HT1080 (cell line): Measurements from ENCODE around the gene HSPB9. TPM values are rescaled to one million over a fixed set of nuclear protein-coding genes. Genes with fewer than 3 reads are reported as not detected.

ENCODE experiments used
- DNase-seq: peaks from one replicate; pipeline ENCODE4 v3.0.0-alpha.2; 2015; ENCODE audit warnings: low read depth
- polyA plus RNA-seq, 2 experiments: library from polyadenylated mRNA; depleted of rRNA; stranded (reverse); fragments of >200 nt; gene quantifications; 2 replicates each; pipeline ENCODE4 v1.2.3, GENCODE V29; 2015
- total RNA-seq: library from RNA; depleted of rRNA; stranded (reverse); fragments of >200 nt; shearing (Covaris generic); gene quantifications from 2 replicates; pipeline ENCODE4 v1.2.3, GENCODE V29; 2014; rRNA removed

The HSPB9 gene, protein sequence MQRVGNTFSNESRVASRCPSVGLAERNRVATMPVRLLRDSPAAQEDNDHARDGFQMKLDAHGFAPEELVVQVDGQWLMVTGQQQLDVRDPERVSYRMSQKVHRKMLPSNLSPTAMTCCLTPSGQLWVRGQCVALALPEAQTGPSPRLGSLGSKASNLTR
- total RNA-seq: 0.23 TPM in 1 of 2 replicates, not detected in the other
- polyA plus RNA-seq (2015; cell fraction: cytosol; rRNA removed): not detected in 2 replicates
- polyA plus RNA-seq (2015; cell fraction: nucleus; rRNA removed): 0.14 TPM in 2 replicates

DNA sequence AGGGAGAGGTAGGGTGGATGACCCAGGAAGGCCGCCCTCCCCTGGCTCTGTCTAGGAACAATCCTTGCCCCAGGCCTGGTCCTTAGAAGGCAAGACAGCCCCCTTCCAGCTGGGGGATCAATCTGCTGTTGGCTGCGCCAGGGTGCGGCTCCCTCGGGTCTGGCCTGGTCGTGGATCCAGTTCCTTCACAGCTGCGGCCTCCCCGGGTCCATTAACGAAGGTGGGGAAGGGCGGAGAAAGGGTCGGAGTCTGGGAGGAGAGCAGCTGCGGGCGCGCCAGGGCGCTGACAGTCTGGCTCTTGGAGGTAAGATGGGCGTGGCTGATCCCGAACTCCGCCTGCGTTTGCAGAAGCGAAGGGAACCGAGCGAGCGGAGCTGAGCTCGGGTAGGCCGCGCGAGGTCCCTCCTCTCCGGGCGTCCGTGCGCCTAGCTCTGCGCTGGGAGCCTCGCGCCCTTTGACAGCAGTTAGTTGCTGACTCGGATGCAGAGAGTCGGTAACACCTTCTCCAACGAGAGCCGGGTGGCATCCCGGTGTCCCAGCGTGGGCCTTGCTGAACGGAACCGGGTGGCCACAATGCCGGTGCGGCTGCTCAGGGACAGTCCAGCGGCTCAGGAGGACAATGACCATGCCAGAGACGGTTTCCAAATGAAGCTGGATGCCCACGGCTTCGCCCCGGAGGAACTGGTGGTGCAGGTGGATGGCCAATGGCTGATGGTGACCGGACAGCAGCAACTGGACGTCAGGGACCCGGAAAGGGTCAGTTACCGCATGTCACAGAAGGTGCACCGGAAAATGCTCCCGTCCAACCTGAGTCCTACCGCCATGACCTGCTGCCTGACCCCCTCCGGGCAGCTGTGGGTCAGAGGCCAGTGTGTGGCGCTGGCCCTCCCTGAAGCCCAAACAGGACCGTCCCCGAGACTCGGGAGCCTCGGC lies at the start of gene HSPB9:
HSPB9 (plus strand) TSS at position 434 of the 933 bp plus-strand sequence; CDS start at position 481, 47 bp downstream.
- DNase-seq: no peak

DNA sequence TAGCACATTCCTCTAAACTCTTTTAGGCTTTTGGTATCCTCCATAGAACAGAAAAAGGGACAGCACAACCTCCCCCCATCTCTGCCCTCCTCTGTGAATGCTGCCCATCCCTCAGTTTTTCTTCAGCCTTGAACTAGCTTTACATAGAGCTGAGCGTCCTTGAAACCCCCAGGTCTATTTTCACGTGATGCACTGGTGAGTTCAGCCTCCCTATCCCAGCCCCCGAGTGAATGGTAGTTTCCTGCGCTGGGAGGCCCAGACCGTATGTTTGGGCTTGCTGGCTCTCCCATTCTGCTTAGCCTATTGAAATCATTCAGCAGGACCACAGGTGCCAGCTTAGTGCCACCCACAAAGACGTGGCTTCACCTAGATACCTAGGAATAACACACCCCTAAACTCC lies 46.8 kb upstream of the HSPB9 start:
- no peak for DNase-seq

DNA sequence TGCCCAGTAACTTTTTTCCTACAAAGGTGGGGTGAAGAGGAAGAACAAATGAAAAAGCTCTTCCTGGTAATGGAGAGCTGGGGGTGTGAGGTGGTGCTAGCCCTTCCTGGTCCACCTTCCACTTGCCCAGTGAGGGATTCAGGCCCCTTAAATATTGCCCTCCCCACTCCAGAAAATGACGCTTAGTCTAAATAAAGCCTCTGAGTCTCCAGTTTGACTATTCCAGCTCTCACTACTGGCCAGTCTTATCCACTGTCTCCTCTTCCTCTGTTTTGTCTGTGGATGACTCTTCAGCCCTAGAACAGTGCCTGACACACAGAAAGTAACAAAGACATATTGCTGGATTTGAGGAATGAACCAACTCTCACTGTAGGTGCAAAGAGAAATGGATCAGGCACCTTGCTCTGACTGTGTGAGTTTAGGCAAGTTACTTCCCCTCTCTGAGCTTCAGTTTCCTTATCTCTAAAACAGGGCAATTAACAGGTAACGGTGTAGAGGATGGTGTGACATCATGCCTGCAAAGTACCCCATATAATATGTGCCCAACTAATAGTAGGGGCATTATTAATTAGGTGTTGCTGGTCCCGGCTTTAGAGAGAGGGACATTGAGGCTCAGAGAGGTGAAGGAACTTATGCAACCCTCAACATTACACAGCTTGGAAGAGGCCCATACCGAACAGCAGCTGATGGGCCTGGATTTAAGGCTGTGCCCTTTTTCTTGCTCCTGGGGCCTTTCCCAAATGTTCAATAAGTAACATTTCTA lies 45.6 kb upstream of the HSPB9 start:
- no peak for DNase-seq

DNA sequence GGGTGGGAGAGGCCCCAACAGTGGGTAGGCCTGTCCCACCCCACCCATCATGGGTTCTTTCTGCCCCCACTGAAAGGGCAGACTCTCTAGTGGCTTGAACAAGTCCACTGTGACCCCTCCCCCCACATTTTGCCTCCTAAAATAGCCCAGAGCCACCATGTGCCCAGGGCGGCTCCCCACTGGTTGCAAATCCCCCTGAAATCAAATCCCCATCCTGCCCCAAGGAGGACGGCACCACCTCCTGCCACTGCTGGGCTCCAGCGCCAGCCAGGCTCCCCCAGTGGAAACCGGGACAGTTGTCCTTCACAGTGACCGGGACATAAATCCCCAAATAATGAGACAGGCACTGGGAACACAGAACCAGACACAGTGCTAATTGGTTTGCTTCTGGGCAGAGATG lies 44.8 kb upstream of the HSPB9 start:
- DNase-seq: no peak

DNA sequence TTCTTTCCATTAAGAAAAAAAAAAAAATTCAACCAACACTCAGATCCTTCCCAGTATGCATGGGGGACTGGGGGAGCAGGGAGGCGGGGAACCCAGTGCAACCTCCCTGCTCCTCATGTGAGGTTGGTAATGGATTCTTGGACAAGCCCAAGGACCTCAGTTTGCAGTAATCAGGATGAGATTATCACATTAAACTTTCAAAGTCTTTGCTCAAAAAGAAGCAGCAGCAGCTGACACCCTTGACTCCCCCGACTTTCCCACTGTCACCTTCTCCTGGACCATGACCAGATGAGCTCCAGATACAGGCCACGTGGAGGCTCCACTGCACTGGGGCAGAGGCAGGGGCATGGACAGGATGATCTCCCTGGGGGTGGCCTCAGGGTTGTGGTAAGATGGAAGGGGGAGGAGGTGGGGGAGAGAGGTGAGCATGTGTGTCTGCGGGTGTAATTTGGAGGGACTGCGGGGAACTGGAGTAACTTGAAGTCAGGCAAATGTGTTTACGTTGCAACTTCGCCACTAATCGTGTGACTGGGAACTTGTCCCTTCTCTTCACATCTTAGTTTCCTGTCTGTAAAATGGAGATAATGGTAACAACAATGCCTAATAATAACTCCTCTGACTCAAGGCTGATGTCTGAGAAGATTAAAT lies 44.1 kb upstream of the HSPB9 start:
- no peak for DNase-seq

DNA sequence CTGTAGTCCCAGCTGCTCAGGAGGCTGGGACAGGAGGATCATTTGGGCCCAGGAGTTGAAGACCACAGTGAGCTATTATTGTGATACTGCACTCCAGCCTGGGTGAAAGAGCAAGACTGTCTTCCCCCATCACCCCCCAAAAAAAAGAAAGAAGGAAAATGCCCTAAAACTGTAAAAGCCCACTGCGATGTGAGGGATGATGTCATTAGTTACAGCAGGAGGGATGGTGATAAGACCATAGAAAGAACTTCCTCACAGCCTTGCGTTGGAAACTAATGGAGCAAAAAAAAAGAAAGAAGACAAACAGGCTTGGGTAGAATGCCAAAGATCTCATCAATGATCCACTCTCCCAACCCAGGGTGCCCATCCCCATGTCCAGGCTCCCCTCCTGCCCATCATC lies 43.1 kb upstream of the HSPB9 start:
- no peak for DNase-seq

DNA sequence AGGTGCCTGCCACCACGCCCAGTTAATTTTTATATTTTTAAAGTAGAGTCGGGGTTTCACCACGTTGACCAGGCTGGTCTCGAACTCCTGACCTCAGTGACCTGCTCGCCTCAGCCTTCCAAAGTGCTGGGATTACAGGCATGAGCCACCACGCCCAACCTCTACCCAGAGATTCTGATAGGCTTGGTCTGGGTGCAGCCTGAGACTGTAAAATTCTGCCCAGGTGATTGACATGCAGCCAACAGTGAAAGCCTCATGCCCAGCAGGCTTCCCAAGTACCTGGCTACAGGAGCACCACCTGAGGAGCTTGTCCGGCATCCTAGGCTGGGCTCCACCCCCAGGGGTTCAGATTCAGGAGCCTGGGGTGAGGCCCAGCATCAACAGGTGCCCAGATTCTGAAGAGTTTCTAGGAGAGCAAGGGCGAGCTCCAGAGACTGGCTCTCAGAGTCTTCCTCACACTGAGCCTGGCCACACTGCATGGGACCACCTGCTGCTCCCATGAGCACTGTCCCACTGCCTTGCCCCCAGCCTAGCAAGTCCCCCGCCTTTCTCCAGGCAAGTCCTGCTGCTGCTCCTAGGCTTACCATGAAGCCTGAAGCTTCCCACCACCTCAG lies 41.0 kb upstream of the HSPB9 start:
- no peak for DNase-seq

DNA sequence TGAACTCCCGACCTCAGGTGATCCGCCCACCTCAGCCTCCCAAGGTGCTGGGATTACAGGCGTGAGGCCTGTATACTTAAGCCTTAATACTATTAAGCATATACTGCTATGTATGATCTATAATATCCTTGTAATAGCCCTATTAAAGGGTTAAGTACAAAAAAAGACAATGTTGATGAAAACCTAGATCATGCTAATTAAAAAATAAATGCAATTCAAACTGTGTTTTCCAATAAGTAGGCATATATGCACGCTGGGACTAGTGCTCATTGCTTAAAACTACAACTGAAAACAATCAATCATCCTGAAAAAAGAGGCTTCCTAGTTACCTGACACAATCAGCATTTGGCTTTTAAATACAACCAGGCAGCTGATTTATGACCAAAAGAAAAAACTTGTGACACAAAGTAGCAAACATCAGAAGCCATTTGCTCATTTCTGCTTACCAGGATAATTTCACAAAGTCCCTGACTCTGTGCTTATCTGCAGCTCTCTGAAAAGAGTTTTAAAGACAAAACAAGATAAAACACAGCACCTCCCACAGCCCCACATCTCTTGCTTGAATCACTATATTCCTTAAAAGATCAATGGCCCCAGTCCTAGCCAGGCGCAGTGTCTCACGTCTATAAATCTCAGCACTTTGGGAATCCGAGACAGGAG lies 35.4 kb upstream of the HSPB9 start:
- DNase-seq: no peak

DNA sequence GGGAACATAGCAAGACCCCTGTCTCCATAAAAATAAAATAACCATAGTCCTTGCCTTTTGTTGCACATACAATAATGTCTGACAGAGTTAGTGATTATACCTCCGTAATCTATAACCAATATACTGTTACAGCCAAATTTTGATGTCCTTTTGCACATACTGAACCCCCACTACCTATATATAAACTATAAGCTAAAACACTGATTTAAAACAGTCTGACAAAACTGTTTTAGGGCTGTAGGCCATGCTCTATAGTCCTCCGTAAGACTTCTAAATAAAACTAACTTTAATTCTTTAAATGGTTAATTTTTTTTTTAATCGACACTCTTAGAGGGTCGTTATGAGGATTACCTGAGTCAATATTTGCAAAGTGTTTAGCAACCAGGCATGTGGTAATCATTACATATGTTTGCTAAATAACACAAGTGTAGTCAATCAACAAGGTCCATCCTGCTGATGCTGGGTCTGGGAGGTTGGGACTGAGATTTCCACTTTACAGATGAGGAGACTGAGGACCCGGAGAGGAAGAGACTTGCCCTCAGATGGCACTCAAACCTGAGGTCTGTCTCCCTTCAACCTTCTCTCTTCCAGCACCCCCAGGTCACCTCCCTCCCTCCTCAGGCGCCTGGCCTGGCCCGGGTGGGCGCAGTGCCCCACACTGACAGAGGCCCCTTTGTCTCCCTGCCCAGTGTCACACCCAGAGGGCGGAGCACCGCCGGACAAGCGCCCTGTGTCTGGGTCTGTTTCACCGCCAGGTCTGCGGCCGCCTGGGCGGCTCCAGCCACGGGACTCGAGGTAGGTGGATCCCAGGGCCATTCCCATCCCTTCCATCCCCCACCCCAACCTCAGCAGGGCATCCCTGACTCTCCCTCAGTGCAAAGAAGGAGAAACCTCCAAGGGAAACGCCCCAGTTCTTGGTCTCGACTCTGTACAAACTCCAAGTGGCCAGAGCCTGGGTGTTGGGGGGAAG lies 34.6 kb upstream of the HSPB9 start:
- no peak for DNase-seq

DNA sequence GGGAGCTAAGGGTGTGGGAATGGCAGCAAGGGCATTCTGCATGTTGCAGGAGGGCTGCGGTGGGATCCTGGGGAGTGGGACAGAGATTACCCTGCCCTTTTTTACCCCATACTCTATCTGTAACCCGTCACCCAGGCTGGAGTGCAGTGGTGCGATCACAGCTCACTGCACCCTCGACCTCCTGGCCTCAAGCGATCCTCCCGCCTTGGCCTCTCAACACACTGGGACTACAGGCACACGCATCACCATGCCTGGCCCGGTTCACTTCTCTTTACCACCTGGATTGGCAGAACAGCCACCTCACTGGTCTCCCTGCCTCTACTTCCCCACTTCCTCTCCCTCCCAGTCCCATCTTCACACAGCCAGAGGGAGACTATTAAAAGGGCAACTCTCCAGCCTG lies 33.9 kb upstream of the HSPB9 start:
- no peak for DNase-seq

DNA sequence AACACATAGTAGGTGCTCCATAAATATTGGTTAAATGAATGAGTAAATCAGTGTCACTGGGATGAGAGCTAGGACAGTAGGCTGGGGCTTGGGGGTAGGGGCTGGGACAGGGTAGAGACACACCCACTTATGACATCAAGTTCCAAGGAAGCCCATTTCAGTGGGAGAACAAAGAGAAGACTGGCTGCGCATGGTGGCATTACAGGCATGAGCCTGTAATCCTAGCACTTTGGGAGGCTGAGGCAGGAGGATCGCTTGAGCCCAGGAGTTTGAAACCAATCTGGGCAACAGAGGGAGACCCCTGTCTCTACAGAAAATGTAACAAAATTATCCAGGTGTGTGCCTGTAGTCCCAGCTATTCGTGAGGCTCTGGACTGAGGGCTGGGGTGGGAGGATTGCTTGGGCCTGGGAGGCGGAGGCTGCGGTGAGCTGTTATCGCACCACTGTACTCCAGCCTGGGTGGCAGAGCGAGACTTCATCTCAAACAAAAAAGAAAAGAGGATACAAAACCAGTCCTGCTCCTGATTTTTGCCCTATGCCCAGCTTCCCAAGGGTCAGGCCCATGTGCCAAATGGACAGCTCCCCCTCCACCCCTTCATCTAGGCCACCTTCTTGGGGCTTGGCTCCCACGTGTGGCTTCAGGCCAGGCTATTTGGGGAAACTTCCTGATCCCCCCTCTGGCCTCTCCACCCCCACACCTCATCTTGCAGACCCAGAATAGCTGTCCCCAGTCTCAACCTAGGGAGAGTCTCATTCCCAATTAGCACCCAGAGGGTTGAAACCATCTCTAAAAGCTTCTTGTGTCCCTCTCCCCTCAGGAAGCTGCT lies 31.4 kb upstream of the HSPB9 start:
- no peak for DNase-seq

DNA sequence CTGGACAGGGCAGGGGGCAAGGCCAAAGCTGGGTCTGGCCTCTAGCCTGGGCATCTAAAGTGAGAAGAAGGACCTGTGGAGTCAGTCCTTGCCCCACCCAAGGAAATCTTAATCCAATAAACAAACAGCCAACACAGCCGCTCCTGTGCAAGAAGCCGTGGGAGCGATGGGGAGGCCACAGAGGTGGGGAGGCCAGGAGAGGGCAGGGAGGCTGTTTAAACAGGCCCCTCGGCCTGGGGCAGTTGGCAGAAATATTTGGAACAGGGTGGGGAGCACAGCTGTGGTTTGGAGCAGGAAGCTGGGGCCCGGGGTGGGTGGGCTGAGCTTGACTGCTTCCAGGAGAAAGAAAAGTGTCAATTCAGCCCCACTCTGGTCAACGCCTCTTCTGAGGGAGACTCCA lies 29.7 kb upstream of the HSPB9 start:
- DNase-seq: no peak

DNA sequence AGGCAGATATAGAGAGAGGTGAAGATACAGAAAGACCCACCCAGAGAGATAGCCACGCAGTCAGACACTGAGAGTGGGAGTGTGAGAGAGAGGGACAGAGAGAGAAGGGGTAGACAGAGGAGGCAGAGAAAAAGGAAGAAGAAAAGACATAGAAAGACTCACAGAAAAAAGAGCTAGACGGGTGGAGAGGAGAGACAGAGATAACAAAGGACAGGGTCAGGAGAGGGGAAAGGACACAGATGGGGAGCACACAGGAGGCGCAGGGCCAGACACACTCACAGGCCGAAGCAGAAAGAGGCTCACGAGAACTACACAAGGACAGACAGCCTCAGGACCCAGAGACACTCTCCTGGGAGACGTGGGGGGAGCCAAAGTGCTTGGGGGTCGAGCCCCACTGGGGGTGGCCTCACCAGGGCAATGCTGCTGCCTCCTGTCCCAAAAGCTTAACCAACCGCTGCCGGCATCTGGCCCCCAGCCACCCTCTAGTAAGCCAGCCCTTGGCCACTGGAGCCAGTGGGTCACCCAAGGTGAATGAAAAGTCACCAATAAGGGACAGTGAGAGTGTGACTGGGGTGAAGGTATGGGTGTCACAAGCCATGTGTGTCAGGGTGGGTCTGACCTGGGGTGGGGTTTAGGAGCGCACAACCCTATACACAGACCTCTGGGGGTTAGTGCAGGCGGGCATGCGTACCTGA lies 28.1 kb upstream of the HSPB9 start:
- no peak for DNase-seq

DNA sequence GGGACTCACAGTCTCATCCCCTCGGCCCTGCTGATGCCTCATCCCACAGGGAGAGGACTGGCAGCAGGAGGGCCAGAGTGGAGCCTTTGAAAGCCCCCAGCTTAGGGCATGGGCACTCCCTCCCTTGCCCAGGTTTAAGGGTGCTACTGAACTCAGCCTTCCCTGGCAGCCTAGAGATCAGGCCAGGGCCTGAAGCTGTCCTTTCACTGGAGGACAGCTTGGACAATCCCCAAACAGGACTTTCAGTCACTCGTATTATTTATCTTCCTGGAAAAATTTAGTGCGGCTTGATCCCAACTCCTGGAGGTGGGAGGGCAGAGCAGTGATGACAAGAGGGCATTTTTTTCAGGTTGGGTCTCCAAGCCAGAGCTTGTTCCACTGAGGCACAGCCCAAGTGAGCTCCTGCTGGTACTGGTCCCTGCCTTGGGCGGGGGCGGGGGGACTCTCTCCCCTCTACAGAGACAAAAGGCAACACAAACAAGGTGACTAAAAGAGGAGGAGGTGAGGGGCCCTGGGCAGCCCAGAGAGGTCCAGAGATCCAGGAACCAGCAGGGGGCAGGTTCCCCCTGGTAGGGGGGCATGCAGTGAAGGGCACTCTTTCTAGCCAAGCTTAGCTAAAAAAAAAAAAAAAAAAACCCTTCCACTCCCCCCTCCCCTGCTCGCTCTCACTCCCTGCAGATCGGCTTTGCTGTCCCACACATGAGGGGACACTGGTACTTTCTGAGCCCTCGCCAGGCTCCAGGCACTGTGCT lies 26.1 kb upstream of the HSPB9 start:
- DNase-seq: no peak

DNA sequence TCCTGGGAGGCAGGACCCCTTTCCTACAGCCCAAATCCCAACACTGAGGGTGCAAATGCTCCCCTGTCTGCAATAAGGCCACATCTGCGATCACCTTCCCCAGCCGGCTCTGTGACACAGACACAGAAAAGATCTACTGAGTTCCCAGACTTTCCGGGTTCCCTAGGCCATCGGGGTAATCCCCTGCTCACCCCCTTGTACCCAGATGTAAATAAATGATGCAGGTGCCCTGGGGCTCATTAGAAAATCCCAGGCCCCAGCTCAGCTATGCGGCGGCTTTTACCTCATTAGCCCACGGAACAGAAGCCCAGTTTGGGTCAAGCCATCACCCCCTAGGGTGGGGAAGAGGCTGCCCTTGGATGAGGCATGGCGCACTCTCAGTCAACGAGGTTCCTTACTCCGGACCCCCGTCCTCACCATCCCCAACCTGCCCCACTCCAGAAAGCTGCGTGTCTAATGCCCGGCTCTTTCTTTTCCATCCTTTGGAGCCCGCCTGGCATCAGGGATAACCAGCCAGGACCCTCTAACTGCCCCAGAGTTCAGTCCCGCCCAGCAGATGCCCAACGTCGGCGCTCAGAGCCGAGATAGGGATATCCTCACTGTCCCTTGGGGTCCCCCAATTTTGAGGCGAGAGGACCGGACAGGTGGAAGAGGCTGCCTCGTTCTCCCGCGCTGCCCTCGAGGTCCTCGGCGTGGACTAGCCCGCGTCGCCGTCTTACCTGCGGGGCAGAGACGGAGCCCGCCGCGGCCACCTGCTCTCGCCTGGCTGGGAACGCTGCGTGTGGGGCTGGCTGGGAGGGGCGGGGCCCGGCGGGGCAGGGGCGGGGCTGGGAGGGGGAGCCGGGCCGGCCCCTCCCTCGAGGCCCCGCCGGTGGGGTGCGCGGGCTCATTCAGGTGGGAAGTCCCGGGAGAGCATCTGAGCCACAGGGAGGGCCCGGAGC lies 24.6 kb upstream of the HSPB9 start, which contains the start of gene ZNF385C:
ZNF385C (minus strand) TSS at position 783 of the 941 bp plus-strand sequence. CDS start 35,417 bp downstream, outside the sequence.
- no peak for DNase-seq
